Measurements from ENCODE around the gene ZNF212.
"Not testable (repeated sequence)": the region's sequence is repeated elsewhere in the genome, so short reads cannot be mapped to it uniquely, and the experiment has no call there.

Gene ZNF212

DNA sequence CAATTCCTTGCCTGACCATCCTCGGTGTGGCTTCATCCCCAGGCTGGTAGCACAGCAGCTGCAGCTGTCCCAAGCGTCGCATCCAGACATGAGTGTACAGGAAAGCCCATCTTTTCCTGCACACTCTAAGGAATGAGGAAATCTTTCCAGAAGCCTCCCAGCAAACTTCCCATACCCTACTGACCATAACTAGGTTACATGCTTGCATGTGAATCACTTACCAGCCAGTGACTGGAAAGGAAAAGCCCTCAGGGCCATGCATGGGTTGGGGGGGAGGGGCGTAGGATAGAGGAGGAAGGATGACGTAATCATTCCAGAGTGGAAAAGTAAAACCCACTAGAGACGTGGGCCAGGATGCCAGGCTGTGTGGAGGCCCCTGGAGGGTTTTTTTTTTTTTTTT, 18.9 kb upstream of the ZNF212 start:
- no peak for DNase-seq

DNA sequence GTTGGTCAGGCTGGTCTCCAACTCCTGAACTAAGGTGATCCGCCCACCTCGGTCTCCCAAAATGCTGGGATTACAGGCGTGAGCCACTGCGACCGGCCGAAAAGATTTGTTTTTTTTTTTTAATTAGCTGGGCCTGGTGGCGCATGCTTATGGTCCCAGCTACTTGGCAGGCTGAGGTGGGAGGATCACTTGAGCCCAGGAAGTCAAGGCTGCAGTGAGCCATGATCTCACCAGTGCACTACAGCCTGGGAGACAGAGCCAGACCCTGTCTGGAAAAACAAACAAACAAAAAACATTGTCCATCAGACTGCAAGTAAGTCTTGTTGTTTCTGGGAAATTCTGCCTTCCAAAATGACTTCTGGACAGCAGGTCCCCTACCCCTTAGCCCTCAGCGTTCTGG, 16.3 kb upstream of the ZNF212 start:
- no peak for DNase-seq

DNA sequence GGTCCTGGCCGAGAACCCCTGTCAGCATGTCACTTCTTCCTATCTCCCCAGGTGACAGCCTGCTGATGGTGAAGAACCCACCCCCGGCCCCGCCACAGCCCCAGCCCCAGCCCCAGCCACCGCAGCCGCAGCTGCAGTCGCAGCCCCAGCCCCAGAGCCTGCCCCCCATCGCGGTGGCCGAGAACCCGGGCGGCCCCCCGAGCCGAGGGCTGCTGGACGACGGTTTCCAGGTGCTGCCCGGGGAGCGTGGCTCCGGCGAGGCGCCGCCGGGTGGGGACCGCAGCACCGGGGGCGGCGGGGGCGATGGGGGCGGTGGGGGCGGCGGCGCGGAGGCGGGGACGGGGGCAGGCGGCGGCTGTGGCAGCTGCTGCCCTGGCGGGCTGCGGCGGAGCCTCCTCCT, 15.7 kb upstream of the ZNF212 start:
- no peak for DNase-seq

DNA sequence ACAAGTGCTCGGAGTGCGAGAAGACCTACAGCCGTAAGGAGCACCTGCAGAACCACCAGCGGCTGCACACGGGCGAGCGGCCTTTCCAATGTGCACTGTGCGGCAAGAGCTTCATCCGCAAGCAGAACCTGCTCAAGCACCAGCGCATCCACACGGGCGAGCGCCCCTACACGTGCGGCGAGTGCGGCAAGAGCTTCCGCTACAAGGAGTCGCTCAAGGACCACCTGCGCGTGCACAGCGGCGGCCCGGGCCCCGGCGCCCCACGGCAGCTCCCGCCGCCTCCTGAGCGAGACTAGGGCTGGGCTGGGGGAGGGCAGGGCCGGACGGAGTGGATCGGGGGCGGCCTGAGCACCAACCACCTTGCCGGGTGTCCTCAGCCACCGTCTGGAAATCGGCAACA, 15.1 kb upstream of the ZNF212 start:
- DNase-seq, result no peak

DNA sequence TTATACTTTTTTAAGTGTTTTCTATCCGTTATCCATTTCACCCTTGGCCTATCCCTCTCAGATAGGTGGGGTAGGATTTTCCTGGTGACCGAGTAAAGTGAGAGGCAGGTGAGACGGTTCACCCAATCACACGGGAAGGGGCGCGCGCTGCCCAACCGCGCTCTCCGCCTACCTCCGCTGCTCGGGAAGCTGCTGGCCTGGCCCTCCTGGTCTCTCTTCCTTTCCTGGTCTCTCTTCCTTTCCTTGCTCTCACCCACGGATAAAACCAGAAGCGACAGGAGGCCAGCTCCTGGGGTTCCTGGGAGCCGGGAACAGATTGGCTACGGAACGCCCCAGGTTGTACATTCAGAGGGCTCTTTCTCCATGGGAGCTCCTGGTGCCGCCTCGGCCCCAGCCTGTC, 14.3 kb upstream of the ZNF212 start:
- DNase-seq, result no peak

DNA sequence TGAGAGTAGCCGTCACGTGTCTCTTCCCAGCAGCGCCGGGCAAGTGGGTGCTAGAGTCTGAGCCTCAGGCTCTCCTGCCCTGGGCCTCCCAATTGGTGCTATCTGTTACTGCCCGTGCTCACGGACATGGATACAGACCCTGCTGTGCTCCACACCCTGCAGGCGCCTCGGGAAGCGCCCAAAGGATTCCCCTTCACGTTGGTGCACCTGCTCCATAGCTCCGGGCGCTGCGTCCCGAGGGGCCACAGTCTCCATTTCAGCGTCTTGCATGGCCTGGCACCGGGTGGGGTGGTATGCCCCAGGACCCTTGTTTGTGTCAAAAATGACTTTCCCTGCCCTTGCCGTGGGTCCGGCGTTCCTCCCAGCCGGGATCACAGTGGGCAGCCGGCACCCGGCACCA, 13.8 kb upstream of the ZNF212 start:
- no peak for DNase-seq

DNA sequence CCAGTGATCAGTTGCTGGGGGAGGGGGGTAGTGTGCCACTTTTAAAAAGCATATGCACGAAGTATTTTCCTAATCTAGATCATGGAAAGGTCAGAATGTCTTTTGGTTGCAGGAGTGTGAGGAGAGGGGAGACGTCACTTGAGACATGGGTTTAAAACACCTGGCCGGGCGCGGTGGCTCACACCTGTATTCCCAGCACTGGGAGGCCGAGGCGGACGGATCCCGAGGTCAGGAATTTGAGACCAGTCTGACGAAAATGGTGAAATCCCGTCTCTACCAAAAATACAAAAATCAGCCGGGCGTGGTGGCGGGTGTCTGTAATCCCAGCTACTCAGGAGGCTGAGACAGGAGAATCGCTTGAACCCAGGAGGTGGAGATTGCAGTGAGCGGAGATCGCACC, 13.1 kb upstream of the ZNF212 start:
- DNase-seq, result not testable (repeated sequence)

DNA sequence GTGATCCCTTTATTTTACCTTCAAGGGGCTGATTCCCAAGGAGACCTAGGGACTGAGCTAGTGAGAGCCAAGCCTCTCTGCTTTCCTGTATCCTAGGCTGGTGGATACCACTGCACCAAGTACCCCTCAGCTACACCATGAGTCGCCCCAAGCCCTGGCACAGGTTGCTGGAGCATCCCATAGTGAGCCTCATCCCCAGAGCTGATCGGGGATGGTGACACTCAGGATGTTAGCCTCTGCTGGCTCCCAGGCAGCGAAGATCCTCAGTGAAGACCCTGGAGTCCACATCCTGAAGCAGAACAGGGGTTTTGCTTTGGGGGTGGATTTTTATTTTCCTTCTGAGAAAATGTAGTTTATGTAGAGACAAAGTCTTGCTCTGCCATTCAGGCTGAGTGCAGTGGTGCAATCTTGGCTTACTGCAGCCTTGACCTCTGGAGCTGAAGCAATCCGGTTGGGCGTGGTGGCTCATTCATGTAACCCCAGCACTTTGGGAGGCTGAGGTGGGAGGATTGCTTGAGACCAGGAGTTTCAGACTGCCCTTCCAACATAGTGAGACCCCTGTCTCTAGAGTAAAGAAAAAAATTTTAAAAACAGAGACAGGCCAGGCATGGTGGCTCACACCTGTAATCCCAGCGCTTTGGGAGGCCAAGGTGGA, 12.5 kb upstream of the ZNF212 start:
- no peak for DNase-seq

DNA sequence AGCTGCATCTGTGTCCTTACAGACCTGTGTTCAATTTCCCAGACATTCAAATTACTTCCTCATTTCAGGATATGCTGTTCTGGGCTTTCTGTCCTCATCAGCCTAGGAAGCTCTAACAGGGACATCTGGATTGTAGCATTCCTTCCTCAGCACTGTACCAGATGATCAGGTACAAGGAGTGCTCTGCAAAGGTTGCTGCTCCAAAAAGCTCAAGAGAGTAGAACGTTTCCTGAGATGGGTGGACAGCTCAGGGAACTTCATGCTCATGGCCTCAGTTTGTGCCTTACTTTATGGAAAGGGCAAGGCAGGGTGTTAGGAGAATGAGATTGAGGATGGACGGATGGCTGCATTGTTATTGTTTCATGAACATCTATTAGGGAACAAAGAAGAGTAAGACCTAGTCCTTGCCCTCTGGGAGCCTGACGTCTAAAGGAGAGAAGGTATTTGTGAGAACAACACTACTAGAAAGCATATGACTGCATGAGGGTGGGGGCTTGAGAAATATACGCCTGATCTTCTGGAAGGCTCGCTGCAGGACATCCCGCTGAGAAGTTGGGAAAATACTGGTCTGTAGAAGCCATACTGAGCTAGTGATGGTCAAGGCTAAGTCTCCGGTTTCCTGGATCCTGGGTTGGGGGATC, 10.5 kb upstream of the ZNF212 start:
- DNase-seq, result no peak

DNA sequence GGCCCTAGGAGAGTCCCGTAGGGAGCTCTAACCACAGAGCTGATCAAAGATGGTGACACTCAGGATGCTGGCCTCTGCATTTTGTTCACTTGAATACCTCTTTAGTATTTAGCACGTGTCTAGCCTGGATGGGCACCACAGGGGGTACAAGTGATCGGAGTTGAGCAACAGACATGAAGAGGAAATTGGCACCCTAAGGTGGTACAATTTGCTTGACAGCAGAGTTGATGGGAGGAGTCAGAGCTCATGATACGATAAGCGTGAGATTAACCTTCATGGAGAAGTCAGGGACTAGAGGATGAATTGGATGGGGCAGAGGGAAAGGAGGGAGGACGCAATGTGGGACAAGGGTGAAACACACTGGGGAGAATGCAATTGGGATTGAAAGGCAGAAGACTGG, 9.9 kb upstream of the ZNF212 start:
- no peak for DNase-seq

DNA sequence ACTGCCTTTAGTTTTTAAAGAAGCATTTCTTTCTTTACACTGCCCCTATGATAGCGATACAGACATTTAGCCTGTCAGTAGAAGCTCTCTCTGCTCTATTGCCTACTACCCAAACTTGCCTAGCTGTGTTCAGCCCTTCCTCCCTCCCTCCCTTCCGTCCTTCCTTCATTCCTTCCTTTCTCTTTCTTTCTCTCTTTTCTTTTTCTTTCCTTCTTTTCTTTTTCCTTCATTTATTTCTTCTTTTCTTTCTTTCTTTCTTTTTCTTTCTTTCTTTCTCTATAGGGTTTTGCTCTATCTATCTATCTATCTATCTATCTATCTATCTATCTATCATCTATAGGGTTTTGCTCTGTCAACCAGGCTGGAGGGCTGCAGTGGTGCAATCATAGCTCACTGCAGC, 7.1 kb upstream of the ZNF212 start:
- DNase-seq, result no peak

DNA sequence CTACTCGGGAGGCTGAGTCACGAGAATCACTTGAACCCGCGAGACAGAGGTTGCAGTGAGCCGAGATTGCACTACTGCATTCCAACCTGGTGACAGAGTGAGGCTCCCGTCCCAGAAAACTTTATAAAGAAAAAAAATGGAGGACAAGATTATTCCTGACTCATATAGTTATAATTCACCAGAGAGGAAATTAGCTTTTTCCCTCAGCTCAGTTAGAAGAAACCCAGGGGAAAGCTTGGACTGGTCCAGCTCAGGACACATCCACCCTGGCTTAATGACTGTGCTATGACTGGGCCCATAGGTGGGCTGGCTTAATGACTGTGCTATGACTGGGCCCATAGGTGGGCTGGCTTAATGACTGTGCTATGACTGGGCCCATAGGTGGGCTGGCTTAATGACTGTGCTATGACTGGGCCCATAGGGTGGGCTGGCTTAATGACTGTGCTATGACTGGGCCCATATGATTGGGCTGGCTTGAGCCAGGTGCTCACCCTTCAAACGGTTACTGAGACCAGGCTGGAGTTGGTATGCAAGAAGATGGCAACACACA, 5.7 kb upstream of the ZNF212 start:
- DNase-seq, result not testable (repeated sequence)

DNA sequence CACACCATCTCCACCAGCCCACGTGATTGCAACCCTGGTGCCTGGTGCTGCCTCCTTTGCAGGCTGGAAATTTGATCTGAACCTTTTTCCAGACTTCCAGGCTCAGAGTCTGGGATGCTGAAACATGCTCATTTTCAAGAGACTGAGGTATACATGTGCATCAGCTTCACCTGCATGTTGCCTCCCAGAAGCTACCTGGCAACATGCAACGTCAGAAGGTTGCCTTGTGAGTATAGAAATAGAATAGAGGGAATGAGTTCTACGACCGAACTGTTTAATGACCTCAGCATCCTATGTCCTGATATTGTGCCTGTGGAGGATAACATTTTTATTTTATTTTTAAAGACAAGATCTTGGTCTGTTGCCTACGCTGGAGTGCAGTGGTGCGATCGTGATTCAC, 1.9 kb upstream of the ZNF212 start:
- DNase-seq, result no peak

DNA sequence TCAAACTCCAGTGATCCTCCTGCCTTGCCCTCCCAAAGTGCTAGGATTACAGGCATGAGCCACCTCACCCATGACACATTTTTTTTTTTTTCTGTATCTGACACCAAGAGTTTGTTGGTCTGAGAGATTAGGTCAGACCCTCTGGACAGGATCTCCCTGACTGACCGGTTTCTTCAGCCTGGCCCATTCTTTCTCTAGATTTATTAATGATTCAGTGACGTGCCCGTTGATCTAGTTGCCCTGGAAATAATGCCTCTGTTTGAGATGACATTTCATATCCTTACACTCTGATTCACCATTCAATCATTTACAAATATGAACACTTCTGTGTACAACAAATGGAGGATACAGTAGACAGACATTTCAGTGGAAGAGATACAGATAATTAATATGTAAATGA, 1.4 kb upstream of the ZNF212 start:
- no peak for DNase-seq

DNA sequence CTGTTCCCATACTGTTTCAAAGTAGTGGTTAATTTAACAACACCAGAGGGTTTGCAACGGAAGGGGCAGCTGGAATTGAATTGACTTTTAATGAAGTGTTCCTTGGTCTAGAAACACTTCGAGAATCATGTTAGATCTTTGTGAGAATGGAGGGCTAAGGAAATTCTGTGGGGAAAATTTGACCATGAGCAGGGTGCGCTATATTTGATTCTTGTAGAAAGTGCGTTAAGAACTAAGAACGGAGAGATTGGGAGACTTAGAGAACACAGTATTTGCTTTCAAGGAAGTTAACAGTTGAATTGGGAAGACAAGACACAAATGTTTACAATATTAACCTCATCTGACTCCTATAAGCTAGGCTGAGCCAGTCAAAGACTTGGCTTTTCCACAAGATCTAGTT, 1.2 kb downstream of the ZNF212 start:
- no peak for DNase-seq

DNA sequence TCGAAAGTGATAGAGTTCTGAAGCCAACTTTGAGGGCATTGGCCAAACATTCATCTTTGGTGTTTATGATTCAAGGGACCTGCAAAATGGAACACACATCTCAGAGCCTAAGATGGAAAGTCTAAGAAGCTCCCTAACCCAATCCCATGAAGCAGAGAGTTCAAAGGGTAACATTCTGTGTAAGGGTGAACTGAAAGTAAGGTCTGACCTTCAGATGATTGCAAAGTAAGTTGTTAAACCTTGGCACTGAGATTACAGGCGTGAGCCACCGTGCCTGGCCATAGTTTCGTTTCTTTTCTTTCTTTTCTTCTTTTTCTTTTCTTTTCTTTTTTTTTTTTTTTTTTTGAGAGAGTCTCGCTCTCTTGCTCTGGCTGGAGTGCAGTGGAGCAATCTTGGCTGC, 2.2 kb downstream of the ZNF212 start:
- DNase-seq, result no peak

DNA sequence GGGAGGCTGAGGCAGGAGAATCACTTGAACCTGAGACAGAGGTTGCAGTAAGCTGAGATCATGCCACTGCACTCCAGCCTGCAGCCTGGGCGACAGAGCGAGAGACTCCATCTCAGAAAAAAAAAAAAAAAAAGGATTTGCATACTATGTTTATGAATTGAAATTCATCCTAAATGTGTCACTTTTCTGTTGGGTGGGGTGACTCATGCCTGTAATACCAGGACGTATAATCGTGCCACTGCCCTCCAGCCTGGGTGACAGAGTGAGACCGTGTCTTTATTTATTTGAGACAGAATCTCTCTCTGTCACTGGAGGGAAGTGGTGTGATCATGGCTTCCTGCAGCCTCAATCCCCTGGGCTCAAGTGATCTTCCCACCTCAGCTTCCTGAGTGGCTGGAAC, 5.8 kb downstream of the ZNF212 start:
- no peak for DNase-seq

DNA sequence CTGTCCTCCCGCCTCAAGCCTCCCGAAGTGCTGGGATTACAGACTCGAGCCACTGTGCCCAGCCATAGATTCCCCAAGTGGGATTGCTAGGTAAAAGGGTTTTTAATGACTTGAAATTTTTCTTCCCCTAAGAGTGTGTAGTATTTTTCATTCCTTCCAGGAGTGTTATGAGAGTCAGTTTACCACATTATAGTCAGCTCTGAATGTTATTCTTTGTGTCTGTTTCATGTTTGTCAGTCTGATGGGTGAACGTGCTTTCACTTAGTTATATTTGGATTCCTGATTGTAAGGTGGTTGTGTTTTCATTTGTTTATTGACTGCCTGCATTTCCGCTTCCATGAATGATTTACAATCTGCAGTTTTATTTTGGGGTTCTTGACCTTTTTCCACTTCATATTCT, 6.3 kb downstream of the ZNF212 start:
- DNase-seq, result no peak

DNA sequence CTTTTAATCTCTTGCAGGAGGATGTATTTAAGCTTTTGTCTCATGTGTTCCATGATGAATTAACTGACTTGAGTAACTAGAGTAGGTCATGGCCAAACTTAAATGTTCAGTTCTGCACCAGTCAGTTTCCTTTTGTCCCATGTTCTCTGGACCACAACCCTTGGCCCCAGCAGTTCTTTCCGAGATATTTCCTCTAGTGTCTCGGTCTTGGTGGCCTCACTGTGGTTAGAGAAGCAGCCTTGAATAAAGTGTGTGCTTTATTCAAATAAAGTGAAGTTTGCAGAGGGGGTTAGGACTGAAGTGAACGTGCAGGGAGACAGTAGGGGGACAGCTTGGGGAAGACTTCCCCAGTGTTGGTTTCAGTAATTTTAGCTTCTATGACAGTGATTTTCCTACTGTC, 9.3 kb downstream of the ZNF212 start:
- DNase-seq, result no peak

DNA sequence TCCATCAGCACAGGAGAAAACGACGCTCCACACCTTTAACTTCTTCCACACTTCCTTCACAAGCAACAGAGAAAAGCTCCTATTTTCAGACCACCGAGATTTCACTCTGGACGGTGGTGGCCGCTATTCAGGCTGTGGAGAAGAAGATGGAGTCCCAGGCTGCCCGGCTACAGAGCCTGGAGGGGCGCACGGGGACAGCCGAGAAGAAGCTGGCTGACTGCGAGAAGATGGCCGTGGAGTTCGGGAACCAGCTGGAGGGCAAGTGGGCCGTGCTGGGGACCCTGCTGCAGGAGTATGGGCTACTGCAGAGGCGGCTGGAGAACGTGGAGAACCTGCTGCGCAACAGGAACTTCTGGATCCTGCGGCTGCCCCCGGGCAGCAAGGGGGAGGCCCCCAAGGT, 10.7 kb downstream of the ZNF212 start:
- not testable (repeated sequence) for DNase-seq

DNA sequence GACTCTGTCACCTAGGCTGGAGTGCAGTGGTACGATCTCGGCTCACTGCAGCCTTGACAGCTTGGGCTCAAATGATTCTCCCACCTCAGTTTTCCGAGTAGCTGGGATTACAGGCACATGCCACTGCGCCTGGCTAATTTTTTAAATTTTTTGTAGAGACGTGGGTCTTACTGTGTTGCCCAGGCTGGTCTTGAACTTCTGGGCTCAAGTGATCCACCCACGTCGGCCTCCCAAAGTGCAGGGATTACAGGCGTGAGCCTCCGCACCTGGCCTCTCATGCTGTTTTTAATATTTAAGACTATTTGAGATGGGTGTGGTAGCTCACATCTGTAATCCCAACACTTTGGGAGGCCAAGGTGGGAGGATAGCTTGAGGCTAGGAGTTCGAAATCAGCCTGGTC, 12.1 kb downstream of the ZNF212 start:
- not testable (repeated sequence) for DNase-seq

DNA sequence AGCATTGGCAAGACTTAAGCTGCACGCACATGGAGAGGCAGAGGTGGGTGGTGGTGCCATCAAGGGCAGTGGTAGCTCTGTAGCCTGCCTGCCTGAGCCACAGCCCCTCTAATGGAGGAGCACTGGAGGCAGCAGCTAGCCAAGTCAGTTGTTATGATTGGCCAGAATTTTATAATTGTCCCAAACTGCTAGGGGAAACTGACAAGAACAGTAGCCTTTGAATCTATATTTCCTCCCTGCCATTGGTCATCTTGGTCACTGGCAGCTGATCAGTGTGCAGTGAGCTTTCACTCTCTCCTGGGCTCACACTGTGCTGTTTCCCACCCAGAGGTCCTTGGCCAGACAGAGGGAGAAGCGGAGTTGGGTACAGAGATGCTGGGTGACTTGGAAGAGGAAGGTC, 12.9 kb downstream of the ZNF212 start:
- no peak for DNase-seq

DNA sequence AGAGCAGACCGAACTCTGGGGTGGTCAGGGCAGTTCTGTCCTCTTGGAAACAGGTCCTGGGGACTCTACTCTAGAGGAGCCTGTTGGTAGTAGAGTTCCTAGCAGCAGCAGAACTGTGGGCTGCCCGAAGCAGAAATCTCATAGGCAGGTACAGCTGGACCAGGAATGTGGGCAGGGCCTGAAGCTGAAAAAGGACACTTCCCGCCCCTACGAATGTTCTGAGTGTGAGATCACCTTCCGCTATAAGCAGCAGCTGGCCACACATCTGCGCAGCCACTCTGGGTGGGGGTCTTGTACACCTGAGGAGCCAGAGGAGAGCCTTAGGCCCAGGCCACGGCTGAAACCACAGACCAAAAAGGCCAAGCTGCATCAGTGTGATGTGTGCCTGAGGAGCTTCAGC, 14.2 kb downstream of the ZNF212 start:
- no peak for DNase-seq

DNA sequence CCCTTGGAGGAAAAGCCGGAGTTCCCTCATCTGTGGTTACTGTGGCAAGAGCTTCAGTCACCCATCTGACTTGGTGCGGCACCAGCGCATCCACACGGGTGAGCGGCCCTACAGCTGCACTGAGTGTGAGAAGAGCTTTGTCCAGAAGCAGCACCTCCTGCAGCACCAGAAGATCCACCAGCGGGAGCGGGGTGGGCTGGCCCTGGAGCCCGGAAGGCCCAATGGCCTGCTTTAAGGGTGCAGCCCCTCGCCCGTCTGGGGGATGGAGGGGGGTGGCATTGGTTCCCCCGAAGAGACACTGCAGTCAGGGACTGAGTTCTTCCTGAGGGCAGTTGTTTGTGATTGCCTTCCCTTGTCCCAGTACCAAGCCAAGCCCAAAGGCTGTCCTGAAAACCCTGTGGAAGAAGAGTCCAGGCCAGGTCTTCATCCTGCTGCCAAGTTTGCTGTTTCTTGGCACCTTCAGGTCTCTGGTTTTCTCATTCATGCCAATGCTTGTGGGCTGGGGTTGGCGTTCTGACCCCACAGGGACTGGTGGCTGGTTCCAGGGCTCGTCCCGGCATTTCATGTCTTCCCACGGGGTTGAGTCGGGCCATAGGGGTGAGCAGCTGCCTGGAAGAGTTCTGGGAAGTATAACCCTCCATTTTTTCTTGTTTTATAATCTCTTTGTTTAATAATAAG, 14.9 kb downstream of the ZNF212 start:
- no peak for DNase-seq

All from cerebellar nuclear complex (tissue), 1 donor.